Measurements from ENCODE around the gene HCFC1R1.
A peak's percentile ranks its signal among the peaks of the same experiment; 100 is the strongest.

The HCFC1R1 gene

DNA sequence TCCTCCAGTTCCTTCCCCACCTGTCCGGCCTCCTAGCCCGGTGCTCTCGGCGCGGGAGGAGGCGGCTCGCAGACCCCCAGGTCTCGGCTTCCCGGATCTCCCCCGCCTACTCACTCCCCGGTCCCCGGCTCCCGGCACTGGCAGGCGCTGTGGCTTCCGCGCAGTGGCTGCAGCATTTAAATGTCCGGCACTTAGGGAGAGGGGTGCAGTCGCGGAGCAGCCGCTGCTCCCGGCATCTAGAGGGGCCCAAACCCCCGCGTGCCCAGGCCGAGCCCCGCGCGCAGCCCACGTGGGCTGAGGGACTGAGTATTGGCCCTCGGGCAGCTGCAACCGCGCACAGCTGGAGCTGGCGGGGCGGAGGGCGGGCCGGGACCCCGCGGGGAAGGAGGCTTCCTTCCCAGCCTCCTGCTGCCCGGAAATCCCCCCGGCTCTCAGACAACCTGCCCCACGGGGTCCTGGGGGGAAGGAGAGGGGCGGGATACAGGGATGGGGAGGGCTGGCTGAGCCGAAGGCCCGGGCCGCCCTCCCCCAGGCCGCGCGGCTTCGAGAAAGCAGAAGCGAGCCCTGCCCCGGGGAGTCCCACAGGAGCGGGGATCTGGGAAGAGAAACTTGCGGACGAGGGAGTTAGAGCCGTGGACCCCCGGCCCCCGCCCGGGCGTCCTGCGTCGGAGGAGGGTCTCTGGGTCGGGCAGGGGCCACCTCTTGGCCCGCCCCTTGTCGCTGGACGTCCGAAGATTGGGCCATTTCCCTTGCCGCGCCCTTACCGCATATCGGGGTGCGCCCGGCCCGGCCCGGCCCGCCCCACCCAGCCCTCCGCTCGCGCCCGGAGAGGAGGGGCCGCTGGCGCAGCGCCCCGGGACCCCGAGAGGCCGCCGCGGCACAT is 22.3 kb upstream of the HCFC1R1 start, which contains the start of gene MMP25:
MMP25 (plus strand) TSS at position 804 of the 883 bp plus-strand sequence. CDS start 357 bp downstream, outside the sequence.
- DNase-seq (ENCODE audit: low read depth): peak; percentile 83
- H3K4me3 ChIP-seq (ENCODE audit: low read depth, low read length): peak within 1 kb of the TSS; percentile 58
- no peak for TF ChIP-seq POLR2A (IDR thresholded peaks at IDR 0.05; ENCODE audit: extremely low read depth, insufficient read length)
- TF ChIP-seq, protein P1, sequence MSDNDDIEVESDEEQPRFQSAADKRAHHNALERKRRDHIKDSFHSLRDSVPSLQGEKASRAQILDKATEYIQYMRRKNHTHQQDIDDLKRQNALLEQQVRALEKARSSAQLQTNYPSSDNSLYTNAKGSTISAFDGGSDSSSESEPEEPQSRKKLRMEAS (IDR thresholded peaks at IDR 0.05; ENCODE audit: low read depth, low read length): 0 out of 2 replicates have a peak, but pooled peaks have one; percentile 32

DNA sequence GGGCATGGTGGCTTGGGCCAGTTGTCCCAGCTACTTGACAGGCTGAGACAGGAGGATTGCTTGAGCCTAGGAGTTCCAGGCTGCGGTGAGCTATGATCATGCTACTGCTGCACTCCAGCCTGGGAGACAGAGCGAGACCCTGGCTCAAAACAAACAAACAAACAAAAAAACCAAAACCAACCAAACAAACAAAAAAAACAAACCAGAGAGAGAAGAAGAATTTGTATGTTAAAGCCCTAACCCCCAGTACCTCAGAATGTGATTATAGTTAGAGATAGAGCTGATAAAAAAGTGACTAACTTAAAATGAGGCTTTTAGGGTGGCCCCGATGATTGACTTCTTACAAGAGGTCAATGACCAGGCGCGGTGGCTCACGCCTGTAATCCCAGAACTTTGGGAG is 21.0 kb upstream of the HCFC1R1 start:
- TF ChIP-seq, protein P2, sequence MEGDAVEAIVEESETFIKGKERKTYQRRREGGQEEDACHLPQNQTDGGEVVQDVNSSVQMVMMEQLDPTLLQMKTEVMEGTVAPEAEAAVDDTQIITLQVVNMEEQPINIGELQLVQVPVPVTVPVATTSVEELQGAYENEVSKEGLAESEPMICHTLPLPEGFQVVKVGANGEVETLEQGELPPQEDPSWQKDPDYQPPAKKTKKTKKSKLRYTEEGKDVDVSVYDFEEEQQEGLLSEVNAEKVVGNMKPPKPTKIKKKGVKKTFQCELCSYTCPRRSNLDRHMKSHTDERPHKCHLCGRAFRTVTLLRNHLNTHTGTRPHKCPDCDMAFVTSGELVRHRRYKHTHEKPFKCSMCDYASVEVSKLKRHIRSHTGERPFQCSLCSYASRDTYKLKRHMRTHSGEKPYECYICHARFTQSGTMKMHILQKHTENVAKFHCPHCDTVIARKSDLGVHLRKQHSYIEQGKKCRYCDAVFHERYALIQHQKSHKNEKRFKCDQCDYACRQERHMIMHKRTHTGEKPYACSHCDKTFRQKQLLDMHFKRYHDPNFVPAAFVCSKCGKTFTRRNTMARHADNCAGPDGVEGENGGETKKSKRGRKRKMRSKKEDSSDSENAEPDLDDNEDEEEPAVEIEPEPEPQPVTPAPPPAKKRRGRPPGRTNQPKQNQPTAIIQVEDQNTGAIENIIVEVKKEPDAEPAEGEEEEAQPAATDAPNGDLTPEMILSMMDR (IDR thresholded peaks at IDR 0.05; ENCODE audit: low read depth, low read length): no peak
- TF ChIP-seq, protein P1 (IDR thresholded peaks at IDR 0.05; ENCODE audit: low read depth, low read length): no peak
- no peak for TF ChIP-seq POLR2A (IDR thresholded peaks at IDR 0.05; ENCODE audit: extremely low read depth, insufficient read length)
- no peak for DNase-seq (ENCODE audit: low read depth)
- peak overlapping the region; percentile 32 for H3K4me3 ChIP-seq (ENCODE audit: low read depth, low read length)

DNA sequence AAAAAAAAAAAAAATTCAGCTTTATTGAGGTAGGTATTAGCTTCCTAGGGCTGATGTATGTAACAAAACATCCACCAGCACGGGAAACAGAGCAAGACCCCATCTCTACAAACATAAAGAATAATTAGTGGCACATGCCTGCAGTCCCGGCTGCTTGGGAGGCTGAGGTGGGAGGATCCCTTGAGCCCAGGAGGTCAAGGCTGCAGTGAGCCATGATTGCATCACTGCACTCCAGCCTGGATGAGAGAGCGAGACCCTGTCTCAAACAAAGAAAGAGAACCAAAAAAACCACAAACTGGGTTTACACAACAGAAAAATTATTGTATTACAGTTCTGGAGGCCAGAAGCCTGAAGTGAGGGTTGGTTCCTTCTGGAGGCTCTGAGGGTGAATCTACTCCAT is 18.6 kb upstream of the HCFC1R1 start:
- no peak for TF ChIP-seq POLR2A (IDR thresholded peaks at IDR 0.05; ENCODE audit: extremely low read depth, insufficient read length)
- TF ChIP-seq, protein P2 (IDR thresholded peaks at IDR 0.05; ENCODE audit: low read depth, low read length): no peak
- TF ChIP-seq, protein P1 (IDR thresholded peaks at IDR 0.05; ENCODE audit: low read depth, low read length): no peak
- no peak for TF ChIP-seq MYC (IDR thresholded peaks at IDR 0.05; ENCODE audit: low read depth, low read length)
- DNase-seq (ENCODE audit: low read depth): peak; percentile 69
- H3K4me3 ChIP-seq (ENCODE audit: low read depth, low read length): no peak overlapping the region

DNA sequence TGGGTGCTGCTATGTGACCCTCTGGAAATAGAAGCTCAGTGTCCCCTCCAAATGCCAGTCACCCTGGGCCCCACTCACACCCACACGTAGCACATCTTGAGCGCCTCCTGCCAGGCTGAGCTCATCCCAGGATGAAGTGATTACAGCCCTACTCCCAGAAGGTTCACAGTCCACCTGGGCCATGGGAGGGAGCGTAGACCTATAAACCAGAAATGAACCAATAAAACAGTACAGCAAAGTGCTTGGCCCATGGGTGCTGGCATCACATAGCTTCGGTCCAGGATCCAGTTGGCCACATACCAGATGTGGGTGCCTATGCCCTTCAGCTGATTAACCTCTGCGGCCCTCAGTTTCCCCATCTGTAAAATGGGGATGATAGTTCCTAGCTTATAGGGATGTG is 15.2 kb upstream of the HCFC1R1 start:
- no peak overlapping the region for H3K4me3 ChIP-seq (ENCODE audit: low read depth, low read length)

DNA sequence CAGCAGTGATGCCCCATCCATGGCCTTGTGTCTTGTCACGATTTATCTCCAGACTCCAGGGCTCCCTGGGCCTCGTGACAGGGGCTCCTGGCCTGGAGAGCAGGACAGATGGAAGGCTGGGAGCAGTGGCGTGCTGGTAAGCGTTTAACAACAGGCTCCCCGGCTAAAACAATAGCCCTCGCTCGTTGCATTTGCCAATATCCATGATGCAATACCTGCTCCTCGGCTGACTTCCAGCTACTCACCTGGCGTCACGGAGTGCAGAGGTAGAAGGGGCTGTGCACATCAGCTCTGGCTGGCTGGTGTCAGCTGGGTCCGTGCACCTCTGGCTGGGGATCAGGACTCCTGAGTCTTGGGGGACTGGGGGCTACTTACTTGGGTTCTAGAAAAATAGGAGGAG is 14.5 kb upstream of the HCFC1R1 start:
- no peak overlapping the region for H3K4me3 ChIP-seq (ENCODE audit: low read depth, low read length)
- TF ChIP-seq MYC (IDR thresholded peaks at IDR 0.05; ENCODE audit: low read depth, low read length) (no peak), POLR2A (IDR thresholded peaks at IDR 0.05; ENCODE audit: extremely low read depth, insufficient read length) (no peak)
- TF ChIP-seq, protein P1 (IDR thresholded peaks at IDR 0.05; ENCODE audit: low read depth, low read length): no peak
- TF ChIP-seq, protein P2 (IDR thresholded peaks at IDR 0.05; ENCODE audit: low read depth, low read length): no peak
- DNase-seq (ENCODE audit: low read depth): no peak

More for the DNA sequence above, 15.2 kb upstream of the HCFC1R1 start:
- TF ChIP-seq POLR2A (IDR thresholded peaks at IDR 0.05; ENCODE audit: extremely low read depth, insufficient read length) (no peak), MYC (IDR thresholded peaks at IDR 0.05; ENCODE audit: low read depth, low read length) (no peak)
- TF ChIP-seq, protein P1 (IDR thresholded peaks at IDR 0.05; ENCODE audit: low read depth, low read length): no peak
- TF ChIP-seq, protein P2 (IDR thresholded peaks at IDR 0.05; ENCODE audit: low read depth, low read length): no peak
- DNase-seq (ENCODE audit: low read depth): no peak

DNA sequence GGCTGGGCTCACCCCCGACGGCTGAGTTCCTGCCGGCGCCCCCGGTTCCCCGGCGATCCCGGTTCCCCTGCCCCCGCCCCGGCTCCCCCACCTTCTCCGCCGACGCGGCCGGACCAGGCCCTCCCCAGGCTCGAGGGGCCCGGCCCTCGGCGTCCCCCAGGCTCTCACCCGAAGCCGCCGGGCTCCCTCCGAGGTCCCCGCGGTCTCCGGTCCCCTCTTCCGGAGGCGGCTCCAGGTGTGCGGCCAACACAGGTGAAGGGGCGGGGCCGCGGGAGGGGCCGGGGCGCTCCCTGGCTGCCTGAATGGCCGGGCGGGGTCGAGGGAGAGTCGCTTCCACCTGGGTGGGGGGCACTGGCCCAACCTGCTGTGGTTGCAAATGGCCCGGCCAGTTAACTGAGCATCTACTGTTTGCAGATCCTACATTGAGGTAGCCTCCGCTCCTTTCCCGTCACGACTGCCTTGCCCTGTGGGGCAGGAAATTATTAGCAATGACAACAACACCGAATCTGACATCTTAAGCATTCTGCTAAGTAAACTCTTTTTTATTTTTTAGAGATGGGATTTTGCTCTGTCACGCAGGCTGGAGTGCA is 13.1 kb upstream of the HCFC1R1 start, which contains the start of gene BICDL2:
BICDL2 (minus strand) TSS at position 219 of the 590 bp plus-strand sequence. CDS start 1,448 bp downstream, outside the sequence.
- TF ChIP-seq POLR2A (IDR thresholded peaks at IDR 0.05; ENCODE audit: extremely low read depth, insufficient read length) (no peak), MYC (IDR thresholded peaks at IDR 0.05; ENCODE audit: low read depth, low read length) (no peak)
- TF ChIP-seq, protein P1 (IDR thresholded peaks at IDR 0.05; ENCODE audit: low read depth, low read length): no peak
- TF ChIP-seq, protein P2 (IDR thresholded peaks at IDR 0.05; ENCODE audit: low read depth, low read length): no peak
- no peak within 1 kb of the TSS for H3K4me3 ChIP-seq (ENCODE audit: low read depth, low read length)
- no peak for DNase-seq (ENCODE audit: low read depth)

All from NB4 (cell line).